Measurements from ENCODE around the gene JUND.

Gene JUND

GRCh38 chr19:18290302-18291018 lies 9.0 kb upstream of the JUND start:
- no peak for TF ChIP-seq POLR2A (IDR thresholded peaks at IDR 0.05; ENCODE audit: low read depth, low read length)
- FAIRE-seq: no peak
- no peak for DNase-seq (ENCODE audit: insufficient read length, low spot score)

GRCh38 chr19:18289471-18290301 lies 8.3 kb upstream of the JUND start:
- FAIRE-seq (no peak), DNase-seq (ENCODE audit: insufficient read length, low spot score) (no peak)
- no peak for TF ChIP-seq POLR2A (IDR thresholded peaks at IDR 0.05; ENCODE audit: low read depth, low read length)

GRCh38 chr19:18287836-18288772 lies 6.7 kb upstream of the JUND start:
- FAIRE-seq: no peak
- no peak for DNase-seq (ENCODE audit: insufficient read length, low spot score)

GRCh38 chr19:18286973-18287635 lies 5.7 kb upstream of the JUND start:
- no peak for FAIRE-seq
- no peak for TF ChIP-seq POLR2A (IDR thresholded peaks at IDR 0.05; ENCODE audit: low read depth, low read length)
- no peak for DNase-seq (ENCODE audit: insufficient read length, low spot score)

More at GRCh38 chr19:18287836-18288772, 6.7 kb upstream of the JUND start:
- no peak for TF ChIP-seq POLR2A (IDR thresholded peaks at IDR 0.05; ENCODE audit: low read depth, low read length)

- DNase-seq (ENCODE audit: insufficient read length, low spot score) (no peak), FAIRE-seq (no peak)
- no peak for TF ChIP-seq POLR2A (IDR thresholded peaks at IDR 0.05; ENCODE audit: low read depth, low read length)
These were observed 3.4 kb upstream of the JUND start for GRCh38 chr19:18284712-18285360.

GRCh38 chr19:18283338-18283737 lies 1.9 kb upstream of the JUND start:
- FAIRE-seq (no peak), DNase-seq (ENCODE audit: insufficient read length, low spot score) (no peak)
- no peak for TF ChIP-seq POLR2A (IDR thresholded peaks at IDR 0.05; ENCODE audit: low read depth, low read length)

GRCh38 chr19:18282788-18283141 lies 1.3 kb upstream of the JUND start:
- FAIRE-seq (no peak), DNase-seq (ENCODE audit: insufficient read length, low spot score) (no peak)
- no peak for TF ChIP-seq POLR2A (IDR thresholded peaks at IDR 0.05; ENCODE audit: low read depth, low read length)

- TF ChIP-seq POLR2A (IDR thresholded peaks at IDR 0.05; ENCODE audit: low read depth, low read length): peak; percentile 74
- DNase-seq (ENCODE audit: insufficient read length, low spot score) (peak; percentile 55), FAIRE-seq (no peak)
These were observed 782 bp upstream of the JUND start for GRCh38 chr19:18282021-18282787.

- peak; percentile 64 for TF ChIP-seq POLR2A (IDR thresholded peaks at IDR 0.05; ENCODE audit: low read depth, low read length)
- DNase-seq (ENCODE audit: insufficient read length, low spot score): peak; percentile 86
- FAIRE-seq: no peak
These were observed 958 bp downstream of the JUND start for GRCh38 chr19:18280247-18281081.

- peak; percentile 18; the same call in 1 of the 2 replicates for TF ChIP-seq POLR2A (IDR thresholded peaks at IDR 0.05; ENCODE audit: low read depth, low read length)
- no peak for FAIRE-seq
- DNase-seq (ENCODE audit: insufficient read length, low spot score): peak; percentile 87
These were observed 1.7 kb downstream of the JUND start for GRCh38 chr19:18279516-18280246.

- FAIRE-seq (no peak), DNase-seq (ENCODE audit: insufficient read length, low spot score) (no peak)
- no peak for TF ChIP-seq POLR2A (IDR thresholded peaks at IDR 0.05; ENCODE audit: low read depth, low read length)
These were observed 2.2 kb downstream of the JUND start for GRCh38 chr19:18279266-18279515.

All from H54 (cell line).